HG02798 (cell line): ENCODE measurements around the gene PTGR2.
A peak's percentile ranks its signal among the peaks of the same experiment; 100 is the strongest.
"Not testable (repeated sequence)": the region's sequence is repeated elsewhere in the genome, so short reads cannot be mapped to it uniquely, and the experiment has no call there.

ENCODE experiments used
- ATAC-seq: cut with Tn5 transposase; IDR thresholded peaks from one replicate; pipeline ENCODE4 v1.9.1; 2021; ENCODE audit warnings: mild to moderate bottlenecking; ENCODE audit not compliant: unreplicated experiment, poor library complexity

Gene PTGR2

GRCh38 chr14:73829526-73830431, 21.9 kb upstream of the PTGR2 start:
- peak; percentile 62 for ATAC-seq

GRCh38 chr14:73833034-73833433, 18.6 kb upstream of the PTGR2 start:
- ATAC-seq: no peak

GRCh38 chr14:73833530-73834260, 17.9 kb upstream of the PTGR2 start:
- no peak for ATAC-seq

- ATAC-seq: no peak
Observed at GRCh38 chr14:73834261-73834625, 17.4 kb upstream of the PTGR2 start.

GRCh38 chr14:73838293-73839034, 13.2 kb upstream of the PTGR2 start:
- not testable (repeated sequence) for ATAC-seq

GRCh38 chr14:73842201-73842600, 9.4 kb upstream of the PTGR2 start:
- no peak for ATAC-seq

GRCh38 chr14:73842851-73843250, 8.8 kb upstream of the PTGR2 start:
- ATAC-seq: no peak

GRCh38 chr14:73843296-73843695, 8.3 kb upstream of the PTGR2 start:
- no peak for ATAC-seq

GRCh38 chr14:73846947-73847346, 4.7 kb upstream of the PTGR2 start:
- ATAC-seq: no peak

- no peak for ATAC-seq
Observed at GRCh38 chr14:73851000-73851399, 631 bp upstream of the PTGR2 start.

GRCh38 chr14:73859145-73859544, 7.5 kb downstream of the PTGR2 start:
- no peak for ATAC-seq

GRCh38 chr14:73861073-73861472, 9.4 kb downstream of the PTGR2 start:
- ATAC-seq: no peak

- no peak for ATAC-seq
Observed at GRCh38 chr14:73862480-73862879, 10.8 kb downstream of the PTGR2 start.

- ATAC-seq: no peak
Observed at GRCh38 chr14:73863209-73863608, 11.6 kb downstream of the PTGR2 start.

- no peak for ATAC-seq
Observed at GRCh38 chr14:73865534-73866113, 14.0 kb downstream of the PTGR2 start.

GRCh38 chr14:73869754-73870153, 18.1 kb downstream of the PTGR2 start:
- not testable (repeated sequence) for ATAC-seq

GRCh38 chr14:73870525-73871235, 19.0 kb downstream of the PTGR2 start:
- ATAC-seq: no peak

- ATAC-seq: no peak
Observed at GRCh38 chr14:73873660-73874059, 22.0 kb downstream of the PTGR2 start.

GRCh38 chr14:73877790-73878189, 26.2 kb downstream of the PTGR2 start:
- no peak for ATAC-seq

- ATAC-seq: no peak
Observed at GRCh38 chr14:73878436-73878835, 26.8 kb downstream of the PTGR2 start.
